ENCODE data around the gene KIF5A. TPM values are rescaled to one million over a fixed set of nuclear protein-coding genes. Genes with fewer than 3 reads are reported as not detected.

Gene KIF5A
- total and polyA plus RNA-seq, 2 donors (not counting 1 experiment from before 2014, with no cell fraction given) = 0.09 to 0.67 TPM

- Histone ChIP-seq H3K79me2 (ENCODE audit: control insufficient read depth, insufficient read depth, low read length) (no peaks in the 10 kb centered on the region), H3K4me2 (replicated peaks; ENCODE audit: low read depth, low read length, poor library complexity, severe bottlenecking) (no peak overlapping the region), H2AFZ (ENCODE audit: insufficient read depth, low read depth, low read length, poor library complexity, severe bottlenecking) (no peak overlapping the region), H3K4me1 (ENCODE audit: control insufficient read depth in 2 of 2, insufficient read depth in 2 of 2, low read length in 2 of 2) (no peaks in the 10 kb centered on the region), H3K27me3 (replicated peaks in 1 of 4; ENCODE audit: control extremely low read depth in 1 of 4, control insufficient read depth in 3 of 4, insufficient read depth in 4 of 4, low read length in 3 of 4) (no peaks in the 10 kb centered on the region), H4K20me1 (ENCODE audit: control insufficient read depth, insufficient read depth, low read length, poor library complexity, severe bottlenecking) (no peaks in the 10 kb centered on the region), H3K36me3 (replicated peaks in 1 of 2; ENCODE audit: control extremely low read depth in 1 of 2, control insufficient read depth in 1 of 2, extremely low read depth in 1 of 2, insufficient read depth in 2 of 2, low read length in 1 of 2) (peaks cover 10 to 76% of the 10 kb centered on the region in 2 experiments), H3K4me3 (ENCODE audit: control extremely low read depth in 1 of 5, extremely low read depth in 1 of 5, insufficient read depth in 1 of 5, low read depth in 2 of 5, low read length in 4 of 5) (no peak overlapping the region), H3K9ac (ENCODE audit: low read length) (no peak overlapping the region), H3K9me3 (ENCODE audit: control extremely low read depth in 1 of 3, control insufficient read depth in 2 of 3, insufficient read depth in 1 of 3, low read length in 2 of 3) (no peaks in the 10 kb centered on the region), H3K27ac (ENCODE audit: low read length in 2 of 2) (no peak overlapping the region)
- no peak for ATAC-seq (ENCODE audit: low read depth)
- CTCF ChIA-PET = interaction anchor here (1.5 kb wide), 1 partner anchor 11 kb away, joined by 4 read pairs; no protein-coding TSS in a partner anchor
- TF ChIP-seq CTCF (IDR thresholded peaks at IDR 0.05) = no peak
- TF ChIP-seq EZH2 (IDR thresholded peaks at IDR 0.05; ENCODE audit: borderline replicate concordance, insufficient read depth, low read depth, low read length, poor library complexity, severe bottlenecking) = no peak
- intact Hi-C loops (cut with micrococcal nuclease) = no loop called here
- H3K27me3 Mint-ChIP-seq = no peaks in the 10 kb centered on the region
- H3K4me3 Mint-ChIP-seq = no peak overlapping the region
- 43% methylated on average over 1 of the region's 6 CpGs for WGBS (ENCODE audit: insufficient coverage)
- no peak overlapping the region for H3K27ac Mint-ChIP-seq
- H3K4me1 Mint-ChIP-seq = no peaks in the 10 kb centered on the region
- no peaks in the 10 kb centered on the region for H3K9me3 Mint-ChIP-seq (ENCODE audit: insufficient read depth)
- POLR2A ChIA-PET = interaction anchor here (0.7 kb wide), 1 partner anchor 1669 kb away, joined by 4 read pairs; no protein-coding TSS in a partner anchor
- DNase-seq = no peak
These were observed 13.9 kb upstream of the KIF5A start for GRCh38 chr12:57535764-57536596.

GRCh38 chr12:57536597-57536942, 13.3 kb upstream of the KIF5A start:
- Histone ChIP-seq H4K20me1 (ENCODE audit: control insufficient read depth, insufficient read depth, low read length, poor library complexity, severe bottlenecking) (no peaks in the 10 kb centered on the region), H3K4me2 (replicated peaks; ENCODE audit: low read depth, low read length, poor library complexity, severe bottlenecking) (no peak overlapping the region), H3K27ac (ENCODE audit: low read length in 2 of 2) (no peak overlapping the region), H3K4me3 (ENCODE audit: control extremely low read depth in 1 of 5, extremely low read depth in 1 of 5, insufficient read depth in 1 of 5, low read depth in 2 of 5, low read length in 4 of 5) (no peak overlapping the region), H2AFZ (ENCODE audit: insufficient read depth, low read depth, low read length, poor library complexity, severe bottlenecking) (no peak overlapping the region), H3K36me3 (replicated peaks in 1 of 2; ENCODE audit: control extremely low read depth in 1 of 2, control insufficient read depth in 1 of 2, extremely low read depth in 1 of 2, insufficient read depth in 2 of 2, low read length in 1 of 2) (peaks cover 9 to 76% of the 10 kb centered on the region in 2 experiments), H3K4me1 (ENCODE audit: control insufficient read depth in 2 of 2, insufficient read depth in 2 of 2, low read length in 2 of 2) (no peaks in the 10 kb centered on the region), H3K27me3 (replicated peaks in 1 of 4; ENCODE audit: control extremely low read depth in 1 of 4, control insufficient read depth in 3 of 4, insufficient read depth in 4 of 4, low read length in 3 of 4) (no peaks in the 10 kb centered on the region), H3K9ac (ENCODE audit: low read length) (no peak overlapping the region), H3K9me3 (ENCODE audit: control extremely low read depth in 1 of 3, control insufficient read depth in 2 of 3, insufficient read depth in 1 of 3, low read length in 2 of 3) (no peaks in the 10 kb centered on the region), H3K79me2 (ENCODE audit: control insufficient read depth, insufficient read depth, low read length) (no peaks in the 10 kb centered on the region)
- intact Hi-C loops (cut with micrococcal nuclease) = no loop called here
- H3K9me3 Mint-ChIP-seq (ENCODE audit: insufficient read depth) = no peaks in the 10 kb centered on the region
- no peak overlapping the region for H3K4me3 Mint-ChIP-seq
- no peak for ATAC-seq (ENCODE audit: low read depth)
- WGBS (ENCODE audit: insufficient coverage) = 100% methylated on average over 1 of the region's 1 CpG
- CTCF ChIA-PET = interaction anchor here (1.5 kb wide), 1 partner anchor 12 kb away, joined by 4 read pairs; no protein-coding TSS in a partner anchor
- no peak overlapping the region for H3K27ac Mint-ChIP-seq
- DNase-seq = no peak
- POLR2A ChIA-PET = no interaction called here
- no peaks in the 10 kb centered on the region for H3K27me3 Mint-ChIP-seq
- no peaks in the 10 kb centered on the region for H3K4me1 Mint-ChIP-seq
- TF ChIP-seq CTCF (IDR thresholded peaks at IDR 0.05) = no peak
- TF ChIP-seq EZH2 (IDR thresholded peaks at IDR 0.05; ENCODE audit: borderline replicate concordance, insufficient read depth, low read depth, low read length, poor library complexity, severe bottlenecking) = no peak
